HepG2 (cell line): Measurements from ENCODE around the gene VWA1. TPM values are rescaled to one million over a fixed set of nuclear protein-coding genes. Genes with fewer than 3 reads are reported as not detected.

Experiments
- ATAC-seq: fragments of 200-7000 bp; cut with Tn5 transposase; 3 replicates; pipeline ENCODE4 v1.9.1; 2020; ENCODE audit warnings: mild to moderate bottlenecking, moderate library complexity
- BruUV-seq: library from RNA; stranded (reverse); fragments of 400-500 nt; replicated peaks from 2 replicates; lab custom pipeline; 2021; lab: Mats Ljungman, UMichigan
- CTCF ChIA-PET: fragments of 300-600 bp; formaldehyde crosslinking; extraction: SDS; loops from one replicate; lab custom pipeline; 2021; ENCODE audit warnings: low total read pairs, inconsistent platforms, low intra/inter-chr PET ratio; lab: Yijun Ruan, JAX
- POLR2A ChIA-PET: fragments of 350-600 bp; sonication (Branson Sonifier 250); formaldehyde crosslinking; loops from one replicate; lab custom pipeline; 2020; ENCODE audit warnings: antibody characterized with exemption, inconsistent platforms; lab: Yijun Ruan, JAX
- DNase-seq: peaks from one replicate; pipeline ENCODE4 v3.0.0-alpha.2; 2015; ENCODE audit warnings: low spot score
- FAIRE-seq: peaks from 3 replicates; lab custom pipeline; 2011; peaks lifted over from hg19 to GRCh38; lab: Jason Lieb, UNC
- H2AFZ ChIP-seq: one replicate; pipeline ENCODE4 v1.6.1; 2011; ENCODE audit warnings: low read length, inconsistent platforms
- H3K27ac ChIP-seq: fragments of 300-600 bp; 3 replicates; pipeline ENCODE4 v1.8.0; 2011; ENCODE audit warnings: mixed run types, mild to moderate bottlenecking, mixed read lengths, low read length, inconsistent platforms; ENCODE audit not compliant: insufficient read depth; ENCODE audit errors: extremely low read length
- H3K27me3 ChIP-seq, 2 experiments: fragments of 200-600 bp in 1 of 2; 2 replicates in 1 of 2; 3 replicates in 1 of 2; pipeline versions ENCODE4 v1.6.0 to v1.8.0; 2011; ENCODE audit warnings: low read length in 2 of 2, mild to moderate bottlenecking in 2 of 2, moderate library complexity in 2 of 2, inconsistent platforms in 1 of 2; ENCODE audit not compliant: insufficient read depth in 2 of 2, control insufficient read depth in 1 of 2
- H3K36me3 ChIP-seq, 2 experiments: fragments of 200-600 bp in 1 of 2; replicated peaks in 1 of 2; 2 replicates in 1 of 2; 3 replicates in 1 of 2; pipeline versions ENCODE4 v1.5.1 to v1.8.0; 2011; ENCODE audit warnings: low read length in 2 of 2, inconsistent platforms in 1 of 2; ENCODE audit not compliant: insufficient read depth in 2 of 2, control insufficient read depth in 1 of 2
- H3K4me1 ChIP-seq: 2 replicates; pipeline ENCODE4 v1.5.1; 2012; ENCODE audit warnings: low read length, inconsistent platforms; ENCODE audit not compliant: insufficient read depth
- H3K4me2 ChIP-seq: 2 replicates; pipeline ENCODE4 v1.6.0; 2011; ENCODE audit warnings: low read depth, low read length, inconsistent platforms
- H3K4me3 ChIP-seq, 3 experiments: fragments of 200-600 bp in 1 of 3; sonication (generic), shearing (Covaris generic) in 1 of 3; replicated peaks in 1 of 3; 2 replicates each; pipeline ENCODE4 v1.5.1; 2011 to 2016; ENCODE audit warnings: low read length in 3 of 3, inconsistent platforms in 2 of 3, low read depth in 2 of 3, mild to moderate bottlenecking in 2 of 3, control low read depth in 1 of 3, mixed read lengths in 1 of 3; ENCODE audit not compliant: insufficient read depth in 1 of 3
- H3K79me2 ChIP-seq: one replicate; pipeline ENCODE4 v1.6.1; 2011; ENCODE audit warnings: low read length, inconsistent platforms; ENCODE audit not compliant: insufficient read depth
- H3K9ac ChIP-seq: 2 replicates; pipeline ENCODE4 v1.6.0; 2011; ENCODE audit warnings: mild to moderate bottlenecking, low read depth, low read length, inconsistent platforms; ENCODE audit not compliant: insufficient read depth
- H3K9me3 ChIP-seq: 2 replicates; pipeline ENCODE4 v1.5.1; 2012; ENCODE audit warnings: mild to moderate bottlenecking, low read length
- H4K20me1 ChIP-seq: 2 replicates; pipeline ENCODE4 v1.6.0; 2011; ENCODE audit warnings: inconsistent platforms, mild to moderate bottlenecking, low read length, moderate library complexity; ENCODE audit not compliant: insufficient read depth
- AGO2 ChIP-seq: fragments of 200-400 bp; formaldehyde crosslinking; optimal IDR thresholded peaks from 2 replicates; pipeline ENCODE3; 2017; ENCODE audit warnings: mild to moderate bottlenecking, low read depth, low read length, moderate library complexity
- ELF1 ChIP-seq: sonication (generic); formaldehyde crosslinking; IDR thresholded peaks from 2 replicates; pipeline ENCODE4 v1.4.0; 2020; ENCODE audit warnings: missing genetic modification reagents
- ELK4 ChIP-seq: sonication (generic); formaldehyde crosslinking; IDR thresholded peaks from 2 replicates; pipeline ENCODE4 v1.9.0; 2021; ENCODE audit warnings: missing genetic modification reagents, borderline replicate concordance
- SRF ChIP-seq: IDR thresholded peaks from 2 replicates; pipeline ENCODE4 v1.6.1; 2011; ENCODE audit warnings: mild to moderate bottlenecking, low read depth, low read length, moderate library complexity
- UBTF ChIP-seq: sonication (generic); formaldehyde crosslinking; IDR thresholded peaks from 2 replicates; pipeline ENCODE4 v1.4.0; 2020; ENCODE audit warnings: mild to moderate bottlenecking, missing genetic modification reagents
- WGBS: methylation state at CpG from one replicate; pipeline ENCODE4 v1.1.6; 2017; ENCODE audit warnings: low lambda C conversion rate; 5-methylcytosine and 5-hydroxymethylcytosine counted together
- in situ Hi-C: cut with HindIII; loops from 2 replicates; pipeline ENCODE4 v1.10.0; 2017; ENCODE audit warnings: low pct_unique_long_range_greater_than_20kb; ENCODE audit not compliant: extremely low pct_ligation_motif_present
- intact Hi-C: fragments of 100-400 bp; cut with micrococcal nuclease; formaldehyde crosslinking; loops from one replicate; pipeline ENCODE4 v1.10.0; 2022; ENCODE audit not compliant: unreplicated experiment
- polyA plus RNA-seq, 8 experiments: library from polyadenylated mRNA; depleted of rRNA in 3 of 8; stranded (reverse) in 7 of 8; unstranded in 1 of 8; fragments of >200 nt; fragmentation: Illumina TruSeq in 4 of 8; extraction: Trizol in 4 of 8; gene quantifications; 2 replicates each; pipeline versions ENCODE4 v1.2.1 to v1.2.3, GENCODE V29; 2011 to 2016; ENCODE audit warnings: low read depth in 4 of 8, missing spikeins in 1 of 8, mixed read lengths in 1 of 8; ENCODE audit not compliant: insufficient read depth in 1 of 8
- total RNA-seq, 5 experiments: library from RNA; depleted of rRNA; stranded (reverse); fragments of >200 nt; fragmentation: Illumina TruSeq; extraction: Trizol; gene quantifications; 2 replicates each; pipeline ENCODE4 v1.2.3, GENCODE V29; 2016; ENCODE audit warnings: low read depth in 1 of 5
- TF ChIP-seq, protein P1 (sequence below): sonication (generic); formaldehyde crosslinking; IDR thresholded peaks from 2 replicates; pipeline ENCODE4 v1.5.1; 2020; ENCODE audit warnings: mild to moderate bottlenecking, missing genetic modification reagents

Gene VWA1
- total and polyA plus RNA-seq, 2 of the 13 experiments (the other 11 are each of a cell fraction or from before 2014, with no cell fraction given), result 40.9 to 57.5 TPM

- H3K4me3 ChIP-seq, result peak overlapping the region; percentile 37 to 74 (median 70); a peak in 5 of 6 replicates
- no peaks in the 10 kb centered on the region for H3K36me3 ChIP-seq
- no TSS peak for BruUV-seq
- no peak overlapping the region for H2AFZ ChIP-seq
- FAIRE-seq (no peak), ATAC-seq (peak; percentile 12; the same call in 1 of the 3 replicates), DNase-seq (no peak)
- H4K20me1 ChIP-seq, result no peaks in the 10 kb centered on the region
- ChIA-PET POLR2A (interaction anchor here (1.1 to 3.5 kb wide), 10 partner anchors 9 to 114 kb away, joined by 3 to 126 read pairs (median 12); partner anchors contain the start of genes AURKAIP1, CCNL2, MRPL20 and VWA1), CTCF (no interaction called here)
- H3K79me2 ChIP-seq, result peaks cover 12% of the 10 kb centered on the region
- peak overlapping the region; percentile 69 for H3K4me2 ChIP-seq
- H3K4me1 ChIP-seq, result peaks cover 68% of the 10 kb centered on the region
- intact Hi-C loops (no loop called here), in situ Hi-C loops (no loop called here)
- WGBS, result 45% methylated on average over 13 of the region's 112 CpGs
- peak overlapping the region; percentile 44 for H3K27ac ChIP-seq
- no peaks in the 10 kb centered on the region; a peak in 1 of 5 replicates for H3K27me3 ChIP-seq
- H3K9me3 ChIP-seq, result no peaks in the 10 kb centered on the region
- H3K9ac ChIP-seq, result peak overlapping the region; percentile 79
- TF ChIP-seq SRF (no peak), ELF1 (CRISPR knock-in tag) (no peak), AGO2 (peak; percentile 21), ELK4 (CRISPR knock-in tag) (no peak), UBTF (peak; percentile 36; the same call in 1 of the 2 replicates)
- TF ChIP-seq, protein P1, sequence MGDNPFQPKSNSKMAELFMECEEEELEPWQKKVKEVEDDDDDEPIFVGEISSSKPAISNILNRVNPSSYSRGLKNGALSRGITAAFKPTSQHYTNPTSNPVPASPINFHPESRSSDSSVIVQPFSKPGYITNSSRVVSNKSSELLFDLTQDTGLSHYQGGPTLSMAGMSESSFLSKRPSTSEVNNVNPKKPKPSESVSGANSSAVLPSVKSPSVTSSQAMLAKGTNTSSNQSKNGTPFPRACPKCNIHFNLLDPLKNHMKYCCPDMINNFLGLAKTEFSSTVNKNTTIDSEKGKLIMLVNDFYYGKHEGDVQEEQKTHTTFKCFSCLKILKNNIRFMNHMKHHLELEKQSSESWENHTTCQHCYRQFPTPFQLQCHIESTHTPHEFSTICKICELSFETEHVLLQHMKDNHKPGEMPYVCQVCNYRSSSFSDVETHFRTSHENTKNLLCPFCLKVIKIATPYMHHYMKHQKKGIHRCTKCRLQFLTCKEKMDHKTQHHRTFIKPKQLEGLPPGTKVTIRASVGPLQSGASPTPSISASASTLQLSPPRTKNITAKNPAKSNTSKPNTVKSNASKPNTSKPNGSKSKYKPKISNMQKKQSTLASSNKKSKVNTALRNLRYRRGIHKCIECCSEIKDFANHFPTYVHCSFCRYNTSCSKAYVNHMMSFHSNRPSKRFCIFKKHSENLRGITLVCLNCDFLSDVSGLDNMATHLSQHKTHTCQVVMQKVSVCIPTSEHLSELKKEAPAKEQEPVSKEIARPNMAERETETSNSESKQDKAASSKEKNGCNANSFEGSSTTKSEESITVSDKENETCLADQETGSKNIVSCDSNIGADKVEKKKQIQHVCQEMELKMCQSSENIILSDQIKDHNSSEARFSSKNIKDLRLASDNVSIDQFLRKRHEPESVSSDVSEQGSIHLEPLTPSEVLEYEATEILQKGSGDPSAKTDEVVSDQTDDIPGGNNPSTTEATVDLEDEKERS (CRISPR knock-in tag), result no peak
Measured at GRCh38 chr1:1419813-1420653, 15.5 kb upstream of the VWA1 start.
